ENCODE data around the gene MAP3K19.

Gene MAP3K19

GRCh38 chr2:135056790-135057189 is 9.5 kb upstream of the MAP3K19 start (continued):
- no peak for TF ChIP-seq KLF17 (tag by site-specific recombination; IDR thresholded peaks at IDR 0.05)
- no peak for TF ChIP-seq HIC1 (tag by site-specific recombination; IDR thresholded peaks at IDR 0.05)
- no peak for TF ChIP-seq MEIS1 (CRISPR knock-in tag; IDR thresholded peaks at IDR 0.05; ENCODE audit: borderline replicate concordance)
- TF ChIP-seq ZNF654 (tag by site-specific recombination; IDR thresholded peaks at IDR 0.05; ENCODE audit: low read depth), result no peak
- no peak for TF ChIP-seq ZFP69B (tag by site-specific recombination; IDR thresholded peaks at IDR 0.05)
- TF ChIP-seq ZNF26 (tag by site-specific recombination; IDR thresholded peaks at IDR 0.05), result no peak
- TF ChIP-seq KLF10 (tag by site-specific recombination; IDR thresholded peaks at IDR 0.05), result no peak
- TF ChIP-seq ZBTB1 (tag by site-specific recombination; IDR thresholded peaks at IDR 0.05), result no peak

- TF ChIP-seq ZNF121 (tag by site-specific recombination; IDR thresholded peaks at IDR 0.05) (no peak), ZNF621 (tag by site-specific recombination; IDR thresholded peaks at IDR 0.05) (no peak), SP3 (tag by site-specific recombination; IDR thresholded peaks at IDR 0.05) (no peak), ZNF404 (tag by site-specific recombination; IDR thresholded peaks at IDR 0.05) (no peak)
- ChIA-PET CTCF (no interaction called here), POLR2A (no interaction called here)
- Histone ChIP-seq H3K9me3 (ENCODE audit: control insufficient read depth, insufficient read depth, low read depth, low read length) (no peaks in the 10 kb centered on the region), H3K4me1 (ENCODE audit: control insufficient read depth, insufficient read depth, low read length) (no peaks in the 10 kb centered on the region; the same call in 1 of the 2 replicates), H3K36me3 (ENCODE audit: control insufficient read depth in 2 of 2, insufficient read depth in 1 of 2, low read length in 2 of 2) (peaks cover 15% of the 10 kb centered on the region in 2 experiments), H3K4me3 (ENCODE audit: low read depth, low read length) (no peak overlapping the region), H3K27ac (ENCODE audit: extremely low read depth, low read depth, low read length) (no peak overlapping the region)
Observed at GRCh38 chr2:135055182-135055786, 8.0 kb upstream of the MAP3K19 start.

GRCh38 chr2:135052997-135053474 is 5.8 kb upstream of the MAP3K19 start:
- H3K4me3 ChIP-seq (ENCODE audit: low read depth, low read length), result peak overlapping the region; percentile 91
- H3K36me3 ChIP-seq (ENCODE audit: control insufficient read depth in 2 of 2, insufficient read depth in 1 of 2, low read length in 2 of 2), result peaks cover 4 to 8% of the 10 kb centered on the region in 2 experiments; a peak in 2 of 3 replicates
- ChIA-PET POLR2A (interaction anchor here (0.6 to 0.7 kb wide), 3 partner anchors 11 to 659 kb away, joined by 3 to 4 read pairs (median 4); no protein-coding TSS in a partner anchor), CTCF (interaction anchor here (0.7 to 0.8 kb wide), 2 partner anchors 48 to 696 kb away, joined by 3 to 7 read pairs; no protein-coding TSS in a partner anchor)
- no peaks in the 10 kb centered on the region; the same call in 1 of the 2 replicates for H3K4me1 ChIP-seq (ENCODE audit: control insufficient read depth, insufficient read depth, low read length)
- H3K9me3 ChIP-seq (ENCODE audit: control insufficient read depth, insufficient read depth, low read depth, low read length), result no peaks in the 10 kb centered on the region
- no peak overlapping the region for H3K27ac ChIP-seq (ENCODE audit: extremely low read depth, low read depth, low read length)
- TF ChIP-seq, protein P1, sequence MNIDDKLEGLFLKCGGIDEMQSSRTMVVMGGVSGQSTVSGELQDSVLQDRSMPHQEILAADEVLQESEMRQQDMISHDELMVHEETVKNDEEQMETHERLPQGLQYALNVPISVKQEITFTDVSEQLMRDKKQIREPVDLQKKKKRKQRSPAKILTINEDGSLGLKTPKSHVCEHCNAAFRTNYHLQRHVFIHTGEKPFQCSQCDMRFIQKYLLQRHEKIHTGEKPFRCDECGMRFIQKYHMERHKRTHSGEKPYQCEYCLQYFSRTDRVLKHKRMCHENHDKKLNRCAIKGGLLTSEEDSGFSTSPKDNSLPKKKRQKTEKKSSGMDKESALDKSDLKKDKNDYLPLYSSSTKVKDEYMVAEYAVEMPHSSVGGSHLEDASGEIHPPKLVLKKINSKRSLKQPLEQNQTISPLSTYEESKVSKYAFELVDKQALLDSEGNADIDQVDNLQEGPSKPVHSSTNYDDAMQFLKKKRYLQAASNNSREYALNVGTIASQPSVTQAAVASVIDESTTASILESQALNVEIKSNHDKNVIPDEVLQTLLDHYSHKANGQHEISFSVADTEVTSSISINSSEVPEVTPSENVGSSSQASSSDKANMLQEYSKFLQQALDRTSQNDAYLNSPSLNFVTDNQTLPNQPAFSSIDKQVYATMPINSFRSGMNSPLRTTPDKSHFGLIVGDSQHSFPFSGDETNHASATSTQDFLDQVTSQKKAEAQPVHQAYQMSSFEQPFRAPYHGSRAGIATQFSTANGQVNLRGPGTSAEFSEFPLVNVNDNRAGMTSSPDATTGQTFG (tag by site-specific recombination; IDR thresholded peaks at IDR 0.05; ENCODE audit: borderline replicate concordance), result no peak

Measured in HEK293 (cell line).